ENCODE measurements around the gene DLG2.

The DLG2 gene

DNA sequence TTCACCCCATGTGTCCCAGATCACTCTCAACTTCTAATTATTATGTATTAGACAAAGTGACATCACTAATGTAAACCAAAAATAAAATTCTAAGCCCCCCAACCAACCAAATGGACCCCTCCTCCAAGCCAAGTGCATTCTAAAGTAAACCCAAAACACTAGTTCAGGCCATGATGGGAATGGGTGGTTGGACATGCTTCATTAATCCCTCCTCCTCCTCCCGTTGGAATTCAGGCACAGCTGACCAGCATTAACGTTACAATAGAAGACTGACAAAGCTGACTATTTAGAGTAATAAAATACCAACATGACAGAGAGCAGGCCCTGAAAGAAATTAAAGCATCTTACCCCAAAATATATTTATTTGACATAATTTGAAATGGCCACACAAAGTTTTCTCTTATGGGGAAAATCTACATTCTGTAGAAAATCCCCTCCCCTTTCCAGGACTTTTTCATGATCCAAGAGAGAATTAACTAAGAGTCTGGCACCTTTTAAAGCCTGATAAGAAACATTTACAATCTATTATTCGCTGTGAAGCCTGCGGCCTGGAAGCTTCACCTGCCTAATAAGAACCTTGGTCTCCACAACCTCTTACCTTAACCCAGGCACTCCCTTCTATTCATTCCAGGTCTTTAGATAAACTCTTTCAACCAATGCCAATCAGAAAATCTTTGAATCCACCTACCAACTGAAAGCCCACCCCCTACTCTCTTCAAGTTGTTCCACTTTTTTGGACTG is 1392.5 kb downstream of the DLG2 start:
- DNase-seq, result no peak

DNA sequence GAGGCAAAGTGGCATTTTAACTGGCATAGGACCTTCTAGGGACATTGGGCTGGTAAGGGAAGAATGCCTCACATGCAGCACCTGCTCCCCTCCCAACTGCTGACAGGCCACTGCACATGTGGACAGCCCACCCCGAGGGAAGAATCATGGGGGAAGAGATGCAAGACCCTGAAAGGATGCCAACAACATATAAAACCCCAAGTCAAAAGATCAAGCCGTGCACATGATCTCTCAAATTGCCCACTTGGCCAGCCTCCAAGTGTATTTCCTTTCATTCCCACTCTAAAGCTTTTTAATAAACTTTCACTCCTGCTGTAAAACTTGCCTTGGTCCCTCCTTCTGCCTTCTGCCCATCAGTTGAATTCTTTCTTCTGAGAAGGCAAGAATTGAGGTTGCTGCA is 1393.1 kb downstream of the DLG2 start:
- DNase-seq, result no peak

DNA sequence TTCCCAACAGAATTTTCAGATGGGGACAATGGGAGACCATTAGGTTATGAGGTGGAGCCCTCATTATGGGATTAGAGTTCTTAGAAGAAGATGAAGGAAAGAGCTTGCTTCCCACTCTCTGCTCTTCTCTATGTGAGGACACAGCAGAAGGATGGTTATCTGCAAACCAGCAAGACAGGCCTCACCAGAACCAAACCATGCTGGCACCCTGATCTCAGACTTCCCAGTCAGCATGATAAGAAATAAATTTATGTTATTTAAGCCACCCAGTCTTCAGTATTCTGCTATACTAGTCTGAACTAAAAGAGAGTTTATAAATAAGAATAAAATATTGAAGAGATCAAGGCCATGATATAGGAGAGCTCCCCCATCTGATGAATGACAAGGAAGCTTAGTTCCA is 1394.6 kb downstream of the DLG2 start:
- no peak for DNase-seq

DNA sequence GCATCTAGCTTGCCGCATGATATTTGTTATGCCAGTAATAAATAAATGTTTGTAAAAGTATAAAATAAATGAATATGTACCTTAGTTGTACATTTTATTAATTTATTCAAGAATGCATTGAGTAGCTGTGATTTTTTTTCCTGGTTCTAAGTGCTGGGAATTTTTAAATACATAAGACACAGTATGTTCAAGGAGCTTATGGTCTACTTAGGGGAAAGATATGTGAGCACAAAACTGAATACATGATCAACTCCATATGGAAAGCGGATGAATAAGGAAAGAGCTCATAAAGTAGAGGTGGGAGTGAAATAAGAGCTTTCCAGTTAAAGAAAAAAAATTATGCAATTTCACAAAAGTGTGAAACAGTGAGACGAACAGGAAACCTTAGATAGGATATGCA is 1396.7 kb downstream of the DLG2 start:
- DNase-seq, result no peak

DNA sequence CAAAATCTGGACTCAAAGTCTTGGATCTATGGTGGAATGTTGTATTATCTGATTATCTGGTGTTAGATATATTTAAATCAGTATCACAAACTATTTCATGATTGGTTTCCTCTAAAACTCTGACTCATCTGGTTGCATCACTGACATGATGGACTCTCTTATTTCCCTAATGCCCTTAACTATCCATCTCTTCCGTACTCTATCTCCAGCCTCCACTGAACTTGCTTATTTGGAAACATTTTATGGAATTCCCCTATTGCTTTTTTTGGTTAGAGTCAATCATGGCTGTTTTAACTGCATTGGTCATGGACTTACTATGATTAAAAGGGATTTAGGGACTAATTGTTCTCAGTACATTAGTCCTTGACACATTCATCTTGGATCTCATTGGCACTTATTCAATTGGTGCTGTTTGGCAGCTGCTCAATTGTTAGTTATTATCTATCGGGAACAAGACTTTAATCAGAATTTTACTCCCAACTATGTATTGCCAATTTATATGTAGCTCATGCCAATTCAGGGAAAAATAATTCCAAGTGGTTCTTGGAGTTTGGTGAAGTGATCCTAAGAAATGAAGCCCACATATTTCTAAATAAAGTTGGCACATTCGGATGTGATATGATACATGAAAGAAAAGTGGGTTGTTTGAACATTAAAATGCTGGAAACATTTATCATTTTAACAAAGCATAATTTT is 1399.0 kb downstream of the DLG2 start:
- DNase-seq, result no peak

DNA sequence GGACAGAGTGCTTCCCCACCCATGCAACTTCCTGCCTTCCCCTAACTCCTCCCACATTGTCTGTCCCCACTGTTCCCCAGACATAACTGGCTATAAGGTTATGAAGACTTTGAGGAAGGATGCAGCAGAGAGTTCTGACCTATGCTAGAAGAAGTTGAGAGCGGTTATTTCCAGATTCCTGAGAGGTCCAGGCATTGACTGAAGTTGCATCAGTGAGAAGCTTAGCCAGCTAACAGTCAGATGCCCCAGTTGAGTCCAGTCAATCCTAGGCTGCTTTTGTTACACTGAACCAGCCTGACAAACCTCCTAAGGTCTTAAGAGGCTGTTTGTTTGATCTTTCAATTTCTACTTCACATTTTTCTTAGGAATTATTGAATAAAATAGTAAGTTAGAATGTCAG is 1403.1 kb downstream of the DLG2 start:
- no peak for DNase-seq

DNA sequence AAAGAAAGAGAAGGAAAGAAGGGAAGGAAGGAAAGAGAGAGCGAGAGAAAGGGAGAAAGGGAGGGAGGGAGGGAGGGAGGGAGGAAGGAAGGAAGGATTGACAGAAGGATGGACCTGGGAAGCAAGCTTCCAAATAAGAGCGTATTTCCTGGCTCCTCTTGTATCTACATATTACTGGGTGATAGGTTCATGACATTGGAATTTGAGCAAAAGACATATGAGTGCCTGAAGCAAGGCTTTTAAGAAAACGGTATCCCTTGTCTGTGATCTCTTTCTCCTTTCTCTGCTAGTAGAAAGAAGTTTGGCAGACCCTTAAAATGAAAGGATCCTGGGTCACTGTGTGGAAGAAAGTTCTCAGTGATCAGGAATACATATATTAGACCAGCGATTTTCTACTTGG is 1408.8 kb downstream of the DLG2 start:
- no peak for DNase-seq

DNA sequence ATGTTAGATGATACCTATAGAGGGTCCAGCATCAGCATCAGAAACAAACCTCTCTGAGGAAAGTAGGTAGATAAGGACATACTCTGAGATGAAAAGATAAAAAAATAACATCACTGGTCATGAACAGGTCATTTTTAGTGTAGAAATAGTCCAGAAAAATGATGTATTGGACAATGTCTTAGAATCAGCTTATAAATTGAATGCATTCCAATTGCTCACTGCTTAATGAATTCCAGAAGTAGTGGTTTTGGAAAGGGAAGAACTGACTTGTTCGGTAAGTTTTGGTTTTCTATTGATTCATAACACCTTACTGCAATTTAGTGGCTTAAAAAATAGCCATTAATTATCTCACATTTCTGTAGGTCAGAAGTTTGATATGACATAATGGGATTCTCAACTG is 1411.5 kb downstream of the DLG2 start:
- DNase-seq, result no peak

DNA sequence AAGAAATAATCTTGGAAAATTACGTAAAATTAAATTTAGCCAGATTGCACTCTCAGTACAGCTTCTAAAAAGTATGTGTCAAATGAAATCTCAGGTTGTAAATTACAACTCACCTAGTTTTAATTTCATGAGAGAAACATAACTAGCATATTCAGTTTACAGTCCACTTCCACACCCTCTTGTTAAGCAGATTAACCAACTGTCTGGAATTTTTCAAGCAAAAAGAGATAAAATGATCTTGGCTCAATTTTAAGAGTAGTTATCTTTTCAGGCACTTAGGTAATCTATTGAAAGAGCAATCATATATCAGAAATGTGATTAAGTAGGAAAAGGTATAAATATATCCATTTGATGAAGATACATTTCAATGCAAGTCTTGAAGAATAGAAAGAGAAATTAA is 1412.6 kb downstream of the DLG2 start:
- DNase-seq, result no peak

DNA sequence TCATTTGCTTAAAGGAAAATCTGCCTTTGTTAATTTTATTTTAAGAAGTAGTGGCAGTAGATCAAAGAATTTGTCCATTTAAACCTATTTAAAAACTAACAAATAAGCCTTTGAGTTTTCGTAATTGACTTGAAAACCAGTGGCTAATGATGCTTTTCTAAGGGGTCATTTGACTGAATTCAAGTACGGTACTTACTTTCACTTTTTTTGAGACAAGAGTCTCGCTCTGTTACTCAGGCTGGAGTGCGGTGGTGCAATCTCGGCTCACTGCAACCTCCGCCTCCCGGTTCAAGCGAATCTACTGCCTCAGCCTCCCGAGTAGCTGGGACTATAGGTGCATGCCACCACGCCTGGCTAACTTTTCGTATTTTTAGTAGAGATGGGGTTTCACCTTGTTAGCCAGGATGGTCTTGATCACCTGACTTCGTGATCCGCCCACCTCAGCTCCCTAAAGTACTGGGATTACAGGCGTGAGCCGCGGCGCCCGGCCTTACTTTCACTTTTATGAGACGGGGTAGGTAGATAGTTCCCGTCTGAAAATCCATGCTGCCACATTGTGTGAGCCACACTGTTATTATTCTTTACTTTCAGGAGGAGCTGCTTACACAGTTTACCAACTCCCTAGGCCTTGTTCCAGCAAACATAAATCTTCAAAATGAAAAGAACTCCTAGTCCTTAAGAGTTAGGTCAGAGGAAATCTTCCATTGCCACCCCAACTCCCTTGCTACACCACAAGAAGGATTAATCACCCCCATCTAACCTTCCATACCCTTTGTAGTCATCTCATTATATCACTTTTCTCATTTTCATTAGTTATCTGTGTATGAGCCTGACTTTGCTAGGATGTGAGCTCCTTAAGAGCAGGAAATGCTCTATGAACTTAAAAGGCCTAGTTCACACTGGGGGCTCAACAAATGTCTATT is 1414.4 kb downstream of the DLG2 start:
- no peak for DNase-seq

DNA sequence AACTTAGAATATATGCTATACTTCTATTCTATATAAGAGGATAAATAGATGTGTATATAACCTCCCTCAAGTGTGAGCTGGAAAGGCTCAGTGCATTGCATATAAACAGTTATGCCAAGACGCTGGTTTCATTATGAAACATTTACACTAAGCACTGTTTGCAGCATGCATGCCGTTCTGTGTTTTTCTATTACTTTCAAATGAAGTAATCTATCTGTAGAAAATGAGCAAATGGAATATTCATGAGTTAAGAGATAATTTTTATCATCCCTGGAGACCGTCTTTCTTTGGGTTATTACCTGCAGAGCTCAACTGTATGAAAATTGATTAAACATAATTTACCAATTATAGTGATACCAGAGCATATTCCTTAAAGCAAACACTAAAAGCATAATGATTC is 1415.2 kb downstream of the DLG2 start:
- no peak for DNase-seq

DNA sequence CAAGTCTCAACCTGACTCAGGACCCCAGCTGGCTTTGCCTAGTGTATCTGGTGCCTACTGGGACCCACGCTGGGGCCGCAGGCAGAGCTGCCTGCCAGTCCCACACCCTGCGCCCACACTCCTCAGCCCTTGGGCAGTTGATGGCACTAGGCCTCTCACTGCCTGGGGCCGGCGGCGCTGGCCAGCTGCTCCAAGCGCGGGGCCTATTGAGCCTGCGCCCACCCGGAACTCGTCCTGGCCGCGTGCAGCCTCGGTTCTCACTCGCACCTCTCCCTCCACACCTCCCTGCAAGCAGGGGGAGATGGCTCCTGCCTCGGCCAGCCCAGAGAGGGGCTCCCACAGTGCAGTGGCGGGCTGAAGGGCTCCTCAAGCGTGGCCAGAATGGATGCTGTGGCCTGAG is 1432.4 kb downstream of the DLG2 start:
- DNase-seq, result no peak

DNA sequence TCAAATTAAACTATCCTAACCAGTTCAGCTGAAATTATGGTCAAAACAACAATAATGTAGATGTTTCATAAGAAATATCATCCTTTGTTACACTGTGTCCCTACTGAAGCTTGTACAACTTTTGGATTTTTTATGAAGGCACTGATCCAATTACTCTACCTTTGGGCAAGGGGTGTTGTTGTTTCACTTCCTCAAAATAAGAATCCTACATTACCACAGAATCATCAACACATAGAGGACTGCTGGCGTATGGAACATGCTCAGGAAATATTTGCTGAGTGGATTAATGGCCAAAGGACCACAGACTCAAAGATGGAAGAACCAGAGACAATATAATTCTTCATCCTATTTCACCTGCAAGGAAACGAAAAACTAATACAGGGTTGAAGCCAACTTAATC is 1433.4 kb downstream of the DLG2 start:
- no peak for DNase-seq

DNA sequence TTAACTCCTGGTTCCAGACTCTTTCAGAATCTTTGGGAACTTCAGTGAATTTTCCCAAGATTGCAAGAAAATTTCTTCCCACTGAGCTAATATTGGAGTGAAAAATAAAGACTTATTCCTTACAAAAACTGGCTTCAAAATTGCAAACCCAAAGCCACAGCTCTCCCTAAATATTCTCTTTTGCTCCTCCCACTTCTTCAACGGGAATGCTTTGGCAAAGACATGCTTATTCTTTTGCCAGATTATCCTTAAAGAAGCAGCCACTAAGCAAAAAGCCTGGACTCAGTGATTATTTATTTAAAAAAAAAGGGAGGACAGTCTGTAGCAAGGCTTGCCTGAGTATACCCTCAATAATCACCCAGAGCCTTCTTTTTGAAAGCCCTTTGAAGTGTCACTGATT is 1438.6 kb downstream of the DLG2 start:
- DNase-seq, result no peak

DNA sequence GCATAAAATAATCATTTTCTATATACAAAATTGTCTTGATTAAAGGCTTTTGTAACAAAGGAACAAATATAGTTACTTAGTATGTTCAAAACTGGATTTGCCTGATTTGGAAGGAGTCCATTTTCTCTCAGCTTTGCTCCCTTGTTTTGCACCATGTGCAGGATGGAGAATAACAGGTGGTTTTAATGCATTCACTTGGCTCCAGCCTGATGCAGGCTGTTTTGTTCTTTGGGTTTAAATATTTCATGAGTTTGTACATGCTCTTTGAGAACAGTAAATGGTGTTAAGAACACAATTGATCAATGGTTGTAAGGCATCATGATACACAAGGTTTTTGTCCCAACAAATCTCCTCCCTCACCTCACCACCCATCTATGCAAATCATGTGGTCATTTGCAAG is 1454.1 kb downstream of the DLG2 start:
- DNase-seq, result no peak

DNA sequence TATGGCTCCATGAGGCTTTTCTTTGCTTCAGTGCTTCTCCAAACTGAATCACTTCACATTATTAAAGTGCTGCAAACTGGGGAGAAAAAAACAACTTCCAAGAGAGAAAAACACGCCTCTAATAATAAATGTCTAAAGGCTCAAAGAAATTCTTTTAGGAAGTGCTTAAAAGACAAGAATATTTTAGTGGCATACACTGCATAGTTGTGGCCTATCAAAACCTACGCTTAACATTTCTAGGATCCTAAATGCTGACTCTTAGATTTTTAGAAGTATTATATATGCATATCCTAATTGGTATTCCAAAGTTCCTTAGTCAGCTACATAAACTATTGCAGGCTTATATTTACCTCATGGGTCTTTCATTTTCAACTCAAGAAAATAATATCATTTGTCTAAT is 1462.0 kb downstream of the DLG2 start:
- no peak for DNase-seq

DNA sequence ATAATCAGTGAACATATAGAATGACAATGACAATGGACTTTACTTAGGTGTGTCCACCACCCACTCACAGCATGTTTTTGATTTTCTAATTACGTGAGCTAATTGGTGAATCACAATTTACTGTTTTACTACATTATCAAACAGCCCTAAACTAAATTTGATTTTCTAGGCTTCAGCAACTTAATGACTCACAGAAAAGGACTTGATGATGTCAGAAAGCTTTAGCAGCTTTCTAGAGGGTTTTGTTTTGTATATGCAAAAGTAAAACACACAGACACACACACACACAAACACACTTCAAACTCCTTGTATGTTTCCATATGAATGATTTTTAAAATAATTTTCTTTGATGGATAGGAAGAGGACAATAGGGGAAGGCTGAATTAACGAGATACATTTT is 1462.4 kb downstream of the DLG2 start:
- DNase-seq, result no peak

DNA sequence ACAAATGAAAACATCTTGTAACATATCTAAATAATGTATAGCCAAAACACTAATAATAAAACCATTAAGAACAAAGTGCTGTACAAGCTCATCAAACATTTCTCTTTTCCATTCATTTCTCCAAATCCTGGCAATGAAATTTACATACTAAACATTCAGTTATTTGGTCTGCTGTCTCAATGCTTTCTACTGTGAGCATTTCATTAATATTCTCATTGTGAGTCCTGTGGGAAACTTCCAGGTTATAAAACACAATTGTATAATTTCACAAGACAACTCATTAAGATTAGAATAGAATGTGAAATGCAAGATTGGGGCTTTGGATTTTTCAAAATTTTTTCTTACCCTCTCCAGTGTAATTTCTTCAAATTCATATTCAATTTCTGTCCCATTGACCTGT is 1464.0 kb downstream of the DLG2 start:
- DNase-seq, result no peak

DNA sequence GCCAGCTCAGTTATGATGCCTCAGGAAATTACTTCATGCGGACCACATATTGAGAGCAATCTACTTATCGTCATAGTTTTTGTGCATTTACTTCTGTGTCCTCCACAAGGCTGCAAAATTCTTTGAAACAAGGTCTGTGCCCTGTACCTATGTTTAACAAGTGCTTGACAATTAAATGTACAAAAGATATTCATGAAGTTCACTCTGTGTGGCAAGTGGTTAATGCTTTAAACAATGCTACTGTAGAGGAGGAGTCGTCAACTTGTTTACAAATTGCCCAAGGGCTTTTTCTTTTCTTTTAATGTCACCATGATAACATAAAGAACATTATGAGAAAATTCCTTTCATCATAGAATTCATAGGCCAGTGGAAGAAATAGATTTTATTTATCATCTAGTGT is 1469.5 kb downstream of the DLG2 start:
- DNase-seq, result no peak

DNA sequence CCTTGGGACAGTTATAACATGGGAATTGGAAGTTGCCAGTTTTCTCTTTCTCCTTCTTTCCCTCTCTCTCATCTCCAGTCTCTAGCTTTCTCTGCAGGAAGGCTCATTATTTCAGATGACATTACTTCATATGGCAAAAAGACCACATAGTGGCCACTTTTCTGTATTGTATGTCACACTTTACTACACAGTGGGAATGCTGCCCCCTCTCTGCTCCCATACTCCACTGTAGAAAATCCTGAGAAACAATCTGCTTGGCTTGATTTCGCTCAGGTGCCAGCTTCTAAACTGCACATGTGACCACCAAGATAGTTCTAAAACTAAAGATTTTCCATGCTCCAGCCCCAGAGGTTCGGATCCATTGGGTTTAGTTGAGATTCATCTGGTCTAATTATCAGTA is 1480.3 kb downstream of the DLG2 start:
- DNase-seq, result no peak

DNA sequence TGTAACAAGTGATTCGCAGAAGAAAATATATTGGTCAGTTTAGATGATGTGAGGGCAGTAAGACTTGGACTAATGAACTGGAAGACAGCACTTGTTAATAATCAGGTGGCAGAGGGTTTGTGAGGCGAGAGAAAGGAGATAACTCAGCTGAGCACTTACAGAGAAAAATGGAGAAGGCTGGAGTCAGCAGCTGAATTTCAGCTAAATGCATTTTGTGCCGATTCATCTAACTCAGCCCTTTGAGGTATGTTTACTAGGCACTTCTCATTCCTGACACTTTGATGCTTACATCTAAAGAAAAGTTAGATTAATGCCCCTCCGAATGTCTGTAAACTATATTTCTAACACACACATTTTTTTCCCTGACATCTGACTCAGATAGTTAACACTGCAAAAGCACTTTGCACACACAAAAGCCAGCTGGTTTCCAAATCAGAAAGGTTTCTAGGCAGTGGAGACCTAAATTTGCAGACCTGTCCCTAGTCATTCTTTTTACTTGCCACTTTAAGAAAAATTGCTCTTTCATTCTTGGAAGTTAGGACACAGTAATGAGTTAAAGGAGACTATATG is 1481.4 kb downstream of the DLG2 start:
- no peak for DNase-seq

DNA sequence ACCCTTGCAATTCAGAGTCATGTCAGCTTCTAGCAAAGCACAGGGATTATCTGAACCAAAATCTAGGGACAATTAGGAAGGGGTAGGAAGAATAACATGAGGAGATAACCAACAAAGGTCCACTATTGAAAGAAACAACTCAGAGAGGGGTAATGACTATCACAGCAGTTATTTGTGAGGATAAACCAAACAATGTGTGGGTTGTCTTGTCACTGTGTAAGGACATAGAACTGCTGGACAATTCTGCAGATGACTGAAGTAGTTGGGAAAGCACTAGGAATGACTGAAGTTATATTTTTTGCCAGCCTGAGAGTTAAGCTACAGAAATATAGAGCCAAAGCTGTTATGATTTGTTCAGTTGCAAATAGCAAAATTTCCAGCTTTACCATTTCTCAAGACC is 1482.6 kb downstream of the DLG2 start:
- no peak for DNase-seq

DNA sequence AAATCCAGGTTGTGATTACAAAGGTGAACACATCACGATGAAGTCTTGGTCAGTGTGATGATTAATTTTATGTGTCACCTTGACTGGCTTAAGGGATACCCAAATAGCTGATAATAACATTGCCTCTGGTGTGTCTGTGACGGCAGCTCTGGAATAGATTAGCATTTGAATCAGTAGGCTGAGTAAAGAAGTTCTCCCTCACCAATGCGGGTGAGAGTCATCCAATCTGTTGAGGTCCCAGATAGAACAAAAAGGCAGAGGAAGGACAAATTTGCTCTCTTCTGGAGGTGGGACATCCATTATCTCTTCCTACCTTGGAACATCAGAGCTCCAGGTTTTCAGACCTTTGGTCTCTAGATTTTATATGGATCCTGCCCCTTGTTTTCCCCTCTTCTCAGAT is 1484.7 kb downstream of the DLG2 start:
- DNase-seq, result no peak

Data from CD4-positive, alpha-beta T cell treated with Interleukin-1 beta for 1 hour (primary cell).